ENCODE data around the gene ZNF276.
"Not testable (repeated sequence)": the region's sequence is repeated elsewhere in the genome, so short reads cannot be mapped to it uniquely, and the experiment has no call there.

ZNF276 gene

GRCh38 chr16:89697616-89698331, 23.6 kb upstream of the ZNF276 start:
- no peak for TF ChIP-seq CTCF (conservative IDR thresholded peaks at IDR 0.05)
- H3K27ac ChIP-seq, result no peak overlapping the region

GRCh38 chr16:89698717-89699116, 22.6 kb upstream of the ZNF276 start:
- H3K27ac ChIP-seq, result not testable (repeated sequence)

- H3K27ac ChIP-seq, result not testable (repeated sequence)
Measured at GRCh38 chr16:89699629-89700099, 21.7 kb upstream of the ZNF276 start.

- peak; percentile 47 for TF ChIP-seq CTCF (conservative IDR thresholded peaks at IDR 0.05)
Measured at GRCh38 chr16:89700100-89700648, 21.2 kb upstream of the ZNF276 start.

GRCh38 chr16:89700649-89701424, 20.5 kb upstream of the ZNF276 start:
- H3K27ac ChIP-seq, result peak overlapping the region; percentile 53

More at GRCh38 chr16:89700100-89700648, 21.2 kb upstream of the ZNF276 start:
- peak overlapping the region; percentile 53 for H3K27ac ChIP-seq

GRCh38 chr16:89701425-89702406, 19.6 kb upstream of the ZNF276 start, which contains the start of gene SPATA2L:
TSS of gene SPATA2L (minus strand) at chr16:89701705. CDS start at chr16:89701232, 473 bp downstream.
- H3K27ac ChIP-seq, result peak within 1 kb of the TSS; percentile 53
- no peak; the same call in 1 of the 2 replicates for TF ChIP-seq CTCF (conservative IDR thresholded peaks at IDR 0.05)

More at GRCh38 chr16:89700649-89701424, 20.5 kb upstream of the ZNF276 start:
- TF ChIP-seq CTCF (conservative IDR thresholded peaks at IDR 0.05), result no peak

- TF ChIP-seq CTCF (conservative IDR thresholded peaks at IDR 0.05), result no peak
Measured at GRCh38 chr16:89704281-89704680, 17.1 kb upstream of the ZNF276 start.

More at GRCh38 chr16:89704281-89704680, 17.1 kb upstream of the ZNF276 start:
- no peak overlapping the region for H3K27ac ChIP-seq
